SU-DHL-6 (cell line): ENCODE data around the gene BAZ1A.

Experiments used
- H2AFZ ChIP-seq: fragments of 200-600 bp; sonication (generic); 2 replicates; pipeline ENCODE4 v1.6.1; 2014; ENCODE audit warnings: low read depth, mild to moderate bottlenecking, moderate library complexity, mixed read lengths, antibody characterized with exemption, low read length; ENCODE audit not compliant: severe bottlenecking
- H3F3A ChIP-seq: fragments of 200-600 bp; shearing (Covaris generic); 2 replicates; pipeline ENCODE4 v1.6.0; 2016; ENCODE audit warnings: antibody characterized with exemption, mild to moderate bottlenecking; ENCODE audit not compliant: insufficient read depth
- H3K27ac ChIP-seq: fragments of 200-600 bp; sonication (generic); 2 replicates; pipeline ENCODE4 v1.5.1; 2016; ENCODE audit warnings: low read depth, mild to moderate bottlenecking, low read length, moderate library complexity, mixed read lengths
- H3K27me3 ChIP-seq: fragments of 200-600 bp; sonication (generic), shearing (Covaris generic); 2 replicates; pipeline ENCODE4 v1.6.0; 2014; ENCODE audit warnings: mild to moderate bottlenecking, low read length
- H3K36me3 ChIP-seq: fragments of 200-600 bp; sonication (generic); 2 replicates; pipeline ENCODE4 v1.6.1; 2014; ENCODE audit warnings: mild to moderate bottlenecking, low read length, mixed read lengths
- H3K4me2 ChIP-seq: fragments of 300-600, 200-600 bp; shearing (Covaris generic), sonication (generic); 2 replicates; pipeline ENCODE4 v1.6.0; 2014; ENCODE audit warnings: low read length, low read depth, mild to moderate bottlenecking; ENCODE audit not compliant: poor library complexity, severe bottlenecking
- H3K4me3 ChIP-seq: fragments of 200-600 bp; sonication (generic); 2 replicates; pipeline ENCODE4 v1.5.1; 2014; ENCODE audit warnings: antibody characterized with exemption, low read length, mild to moderate bottlenecking, mixed read lengths; ENCODE audit not compliant: insufficient read depth, poor library complexity, severe bottlenecking
- H3K79me2 ChIP-seq: fragments of 200-600 bp; sonication (generic); 2 replicates; pipeline ENCODE4 v1.6.1; 2014; ENCODE audit warnings: mild to moderate bottlenecking, low read length, moderate library complexity; ENCODE audit not compliant: insufficient read depth
- H3K9ac ChIP-seq: fragments of 200-600 bp; sonication (generic); 2 replicates; pipeline ENCODE4 v1.7.0; 2014; ENCODE audit warnings: mild to moderate bottlenecking, low read length
- H3K9me2 ChIP-seq: fragments of 200-600 bp; sonication (generic); replicated peaks from 2 replicates; pipeline ENCODE4 v1.6.1; 2014; ENCODE audit warnings: low read length; ENCODE audit not compliant: insufficient read depth
- H3K9me3 ChIP-seq: fragments of 200-600 bp; sonication (generic); 2 replicates; pipeline ENCODE4 v1.6.1; 2014; ENCODE audit warnings: low read length, mixed read lengths; ENCODE audit not compliant: insufficient read depth
- H4K20me1 ChIP-seq: fragments of 200-600 bp; sonication (generic); 2 replicates; pipeline ENCODE4 v1.6.1; 2014; ENCODE audit warnings: low read depth, mild to moderate bottlenecking, antibody characterized with exemption, low read length, moderate library complexity, mixed read lengths
- CTCF ChIP-seq: fragments of 200-600 bp; sonication (generic); IDR thresholded peaks from one replicate; pipeline ENCODE4 v1.5.1; 2017; ENCODE audit warnings: antibody characterized with exemption, mild to moderate bottlenecking, low read length, moderate library complexity; ENCODE audit not compliant: insufficient read depth, poor library complexity, severe bottlenecking
- EZH2phosphoT487 ChIP-seq: fragments of 200-600 bp; sonication (generic), shearing (Covaris generic); conservative IDR thresholded peaks from 2 replicates; pipeline ENCODE4 v1.6.1; 2018; ENCODE audit warnings: mild to moderate bottlenecking, antibody characterized with exemption, low read length, moderate library complexity, mixed read lengths

The BAZ1A gene

GRCh38 chr14:34833549-34834523 lies 41.3 kb downstream of the BAZ1A start:
- TF ChIP-seq EZH2phosphoT487 (no peak), CTCF (no peak)
- peaks cover 3% of the 10 kb centered on the region; the same call in 1 of the 2 replicates for H3F3A ChIP-seq
- H3K4me3 ChIP-seq = no peak overlapping the region
- peaks cover 6% of the 10 kb centered on the region; the same call in 1 of the 2 replicates for H4K20me1 ChIP-seq
- no peaks in the 10 kb centered on the region for H3K9me3 ChIP-seq
- H3K27ac ChIP-seq = no peak overlapping the region
- no peaks in the 10 kb centered on the region for H3K9me2 ChIP-seq
- H2AFZ ChIP-seq = no peak overlapping the region
- peaks cover 88% of the 10 kb centered on the region for H3K79me2 ChIP-seq
- peaks cover 4% of the 10 kb centered on the region; the same call in 1 of the 2 replicates for H3K36me3 ChIP-seq
- H3K4me2 ChIP-seq = no peak overlapping the region
- H3K9ac ChIP-seq = no peak overlapping the region
- no peaks in the 10 kb centered on the region for H3K27me3 ChIP-seq

GRCh38 chr14:34826661-34827060 lies 48.5 kb downstream of the BAZ1A start:
- no peak overlapping the region for H3K4me2 ChIP-seq
- H3F3A ChIP-seq = no peaks in the 10 kb centered on the region; the same call in 1 of the 2 replicates
- H3K4me3 ChIP-seq = no peak overlapping the region
- TF ChIP-seq EZH2phosphoT487 (no peak), CTCF (no peak)
- H2AFZ ChIP-seq = no peak overlapping the region
- no peaks in the 10 kb centered on the region for H3K9me3 ChIP-seq
- H3K9ac ChIP-seq = no peak overlapping the region
- H3K79me2 ChIP-seq = peaks cover 37% of the 10 kb centered on the region
- H3K27me3 ChIP-seq = no peaks in the 10 kb centered on the region
- H3K36me3 ChIP-seq = peaks cover 2% of the 10 kb centered on the region; the same call in 1 of the 2 replicates
- peaks cover 6% of the 10 kb centered on the region; the same call in 1 of the 2 replicates for H4K20me1 ChIP-seq
- H3K9me2 ChIP-seq = no peaks in the 10 kb centered on the region
- no peak overlapping the region for H3K27ac ChIP-seq

GRCh38 chr14:34824826-34825225 lies 50.3 kb downstream of the BAZ1A start:
- H3K4me2 ChIP-seq = no peak overlapping the region
- H3K79me2 ChIP-seq = peaks cover 28% of the 10 kb centered on the region
- no peak overlapping the region for H3K4me3 ChIP-seq
- no peak overlapping the region for H2AFZ ChIP-seq
- H3K27ac ChIP-seq = 0 out of 2 replicates have a peak overlapping the region, but pooled peaks have one; percentile 0
- no peaks in the 10 kb centered on the region for H3K27me3 ChIP-seq
- no peaks in the 10 kb centered on the region for H3K9me3 ChIP-seq
- peaks cover 12% of the 10 kb centered on the region for H3K36me3 ChIP-seq
- no peak overlapping the region for H3K9ac ChIP-seq
- no peak for TF ChIP-seq EZH2phosphoT487
- TF ChIP-seq CTCF = no peak
- 0 out of 2 replicates have a peak, but pooled peaks cover 2% of the 10 kb centered on the region for H4K20me1 ChIP-seq
- H3F3A ChIP-seq = no peaks in the 10 kb centered on the region; the same call in 1 of the 2 replicates
- no peaks in the 10 kb centered on the region for H3K9me2 ChIP-seq
